ENCODE data around the gene PLOD1. TPM values are rescaled to one million over a fixed set of nuclear protein-coding genes. Genes with fewer than 3 reads are reported as not detected.
A peak's percentile ranks its signal among the peaks of the same experiment; 100 is the strongest.

The PLOD1 gene
- total and polyA plus RNA-seq, 2 of the 13 experiments (the other 11 are each of a cell fraction or from before 2014, with no cell fraction given), result 70.1 to 318 TPM

- TF ChIP-seq, protein P1, sequence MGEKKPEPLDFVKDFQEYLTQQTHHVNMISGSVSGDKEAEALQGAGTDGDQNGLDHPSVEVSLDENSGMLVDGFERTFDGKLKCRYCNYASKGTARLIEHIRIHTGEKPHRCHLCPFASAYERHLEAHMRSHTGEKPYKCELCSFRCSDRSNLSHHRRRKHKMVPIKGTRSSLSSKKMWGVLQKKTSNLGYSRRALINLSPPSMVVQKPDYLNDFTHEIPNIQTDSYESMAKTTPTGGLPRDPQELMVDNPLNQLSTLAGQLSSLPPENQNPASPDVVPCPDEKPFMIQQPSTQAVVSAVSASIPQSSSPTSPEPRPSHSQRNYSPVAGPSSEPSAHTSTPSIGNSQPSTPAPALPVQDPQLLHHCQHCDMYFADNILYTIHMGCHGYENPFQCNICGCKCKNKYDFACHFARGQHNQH (CRISPR knock-in tag; IDR thresholded peaks at IDR 0.05), result peak; percentile 44; the same call in 1 of the 2 replicates
- TF ChIP-seq GATAD1 (CRISPR knock-in tag; IDR thresholded peaks at IDR 0.05), result peak; percentile 65
- TF ChIP-seq ZIK1 (CRISPR knock-in tag; IDR thresholded peaks at IDR 0.05; ENCODE audit: borderline replicate concordance, low read depth), result peak; percentile 92; the same call in 1 of the 2 replicates
- TF ChIP-seq, protein P2, sequence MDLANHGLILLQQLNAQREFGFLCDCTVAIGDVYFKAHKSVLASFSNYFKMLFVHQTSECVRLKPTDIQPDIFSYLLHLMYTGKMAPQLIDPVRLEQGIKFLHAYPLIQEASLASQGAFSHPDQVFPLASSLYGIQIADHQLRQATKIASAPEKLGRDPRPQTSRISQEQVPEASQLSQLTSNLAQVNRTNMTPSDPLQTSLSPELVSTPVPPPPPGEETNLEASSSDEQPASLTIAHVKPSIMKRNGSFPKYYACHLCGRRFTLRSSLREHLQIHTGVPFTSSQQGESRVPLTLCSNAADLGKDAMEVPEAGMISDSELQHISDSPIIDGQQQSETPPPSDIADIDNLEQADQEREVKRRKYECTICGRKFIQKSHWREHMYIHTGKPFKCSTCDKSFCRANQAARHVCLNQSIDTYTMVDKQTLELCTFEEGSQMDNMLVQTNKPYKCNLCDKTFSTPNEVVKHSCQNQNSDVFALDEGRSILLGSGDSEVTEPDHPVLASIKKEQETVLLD (CRISPR knock-in tag; IDR thresholded peaks at IDR 0.05; ENCODE audit: low read depth), result peak; percentile 72
- 0 out of 2 replicates have a peak, but pooled peaks have one; percentile 39 for TF ChIP-seq SOX5 (CRISPR knock-in tag; IDR thresholded peaks at IDR 0.05; ENCODE audit: borderline replicate concordance)
- TF ChIP-seq ZNF235 (CRISPR knock-in tag; IDR thresholded peaks at IDR 0.05; ENCODE audit: borderline replicate concordance), result no peak; the same call in 1 of the 2 replicates
- peak; percentile 89 for TF ChIP-seq RBFOX2 (IDR thresholded peaks at IDR 0.05; ENCODE audit: low read depth, low read length)
- no peak for TF ChIP-seq GABPA (IDR thresholded peaks at IDR 0.05; ENCODE audit: low read depth, low read length)
- no peak for TF ChIP-seq GABPA (CRISPR knock-in tag; IDR thresholded peaks at IDR 0.05; ENCODE audit: low read depth)
- peak; percentile 76; the same call in 1 of the 2 replicates for TF ChIP-seq ZNF772 (CRISPR knock-in tag; IDR thresholded peaks at IDR 0.05)
- TF ChIP-seq ZNF709 (CRISPR knock-in tag; IDR thresholded peaks at IDR 0.05), result peak; percentile 59
- TF ChIP-seq HOXA7 (CRISPR knock-in tag; IDR thresholded peaks at IDR 0.05), result no peak; the same call in 1 of the 2 replicates
- no peak for TF ChIP-seq GZF1 (CRISPR knock-in tag; IDR thresholded peaks at IDR 0.05)
- TF ChIP-seq RELA (CRISPR knock-in tag; IDR thresholded peaks at IDR 0.05), result 0 out of 2 replicates have a peak, but pooled peaks have one; percentile 17
- TF ChIP-seq NFIC (IDR thresholded peaks at IDR 0.05; ENCODE audit: low read length), result no peak
- no peak for TF ChIP-seq GTF3A (CRISPR knock-in tag; conservative IDR thresholded peaks at IDR 0.05)
- TF ChIP-seq RNF219 (CRISPR knock-in tag; IDR thresholded peaks at IDR 0.05), result no peak; the same call in 1 of the 2 replicates
- peak; percentile 60; the same call in 1 of the 2 replicates for TF ChIP-seq ZBTB25 (CRISPR knock-in tag; IDR thresholded peaks at IDR 0.05)
- peak; percentile 15 for TF ChIP-seq XRCC5 (optimal IDR thresholded peaks at IDR 0.05; ENCODE audit: low read length)
- TF ChIP-seq USF2 (IDR thresholded peaks at IDR 0.05; ENCODE audit: low read depth, low read length), result no peak
- peak; percentile 82; the same call in 1 of the 2 replicates for TF ChIP-seq USF2 (CRISPR knock-in tag; IDR thresholded peaks at IDR 0.05; ENCODE audit: borderline replicate concordance)
- peak; percentile 40 for TF ChIP-seq PHF5A (CRISPR knock-in tag; IDR thresholded peaks at IDR 0.05; ENCODE audit: low read depth, unreplicated experiment)
Observed at GRCh38 chr1:11934302-11935056, at the start of gene PLOD1 (continued).
